Measurements from ENCODE around the gene SOX8.
"Not testable (repeated sequence)": the region's sequence is repeated elsewhere in the genome, so short reads cannot be mapped to it uniquely, and the experiment has no call there.

The SOX8 gene

DNA sequence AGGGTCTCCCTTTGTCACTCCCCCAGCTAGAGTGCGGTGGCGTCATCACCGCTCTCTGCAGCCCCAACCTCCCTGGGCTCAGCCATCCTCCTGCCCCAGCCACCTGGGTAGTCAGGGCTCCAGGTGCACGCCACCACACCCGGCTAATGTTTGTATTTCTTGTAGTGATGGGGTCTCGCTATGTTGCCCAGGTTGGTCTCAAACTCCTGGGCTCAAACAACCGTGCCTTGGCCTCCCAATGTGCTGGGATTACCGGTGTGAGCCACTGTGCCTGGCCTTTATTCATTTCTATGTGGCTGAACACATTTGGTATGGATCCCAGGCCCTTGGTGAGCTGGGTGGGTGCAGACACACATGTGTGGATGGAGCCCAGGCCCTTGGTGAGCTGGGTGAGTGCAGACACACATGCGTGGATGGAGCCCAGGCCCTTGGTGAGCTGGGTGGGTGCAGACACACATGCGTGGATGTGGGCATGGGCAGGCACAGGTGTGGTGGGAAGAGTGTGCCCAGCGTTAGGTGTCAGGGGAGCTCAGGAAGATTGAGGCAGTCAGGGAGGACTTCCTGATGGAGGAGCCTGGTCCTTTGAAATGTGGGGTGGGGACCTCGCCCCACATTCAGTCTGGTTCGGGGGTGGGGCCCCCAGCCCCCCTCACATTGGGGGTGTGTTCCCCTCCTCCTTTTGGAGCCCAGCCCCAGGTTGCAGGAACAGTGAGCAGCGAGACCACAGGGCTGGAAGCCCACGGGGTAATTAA lies 37.1 kb downstream of the SOX8 start:
- Histone ChIP-seq H3K4me3 (ENCODE audit: low read depth, low read length) (no peak overlapping the region), H3K36me3 (ENCODE audit: control insufficient read depth, insufficient read depth, low read length) (no peaks in the 10 kb centered on the region), H3K9ac (ENCODE audit: low read length) (no peak overlapping the region), H3K4me1 (ENCODE audit: control insufficient read depth, insufficient read depth, low read length) (peaks cover 3% of the 10 kb centered on the region; the same call in 1 of the 2 replicates), H3K9me3 (ENCODE audit: control insufficient read depth, insufficient read depth, low read depth, low read length) (no peaks in the 10 kb centered on the region), H3K27ac (ENCODE audit: low read depth, low read length) (no peak overlapping the region), H3K27me3 (ENCODE audit: control insufficient read depth, insufficient read depth, low read length) (no peaks in the 10 kb centered on the region)

DNA sequence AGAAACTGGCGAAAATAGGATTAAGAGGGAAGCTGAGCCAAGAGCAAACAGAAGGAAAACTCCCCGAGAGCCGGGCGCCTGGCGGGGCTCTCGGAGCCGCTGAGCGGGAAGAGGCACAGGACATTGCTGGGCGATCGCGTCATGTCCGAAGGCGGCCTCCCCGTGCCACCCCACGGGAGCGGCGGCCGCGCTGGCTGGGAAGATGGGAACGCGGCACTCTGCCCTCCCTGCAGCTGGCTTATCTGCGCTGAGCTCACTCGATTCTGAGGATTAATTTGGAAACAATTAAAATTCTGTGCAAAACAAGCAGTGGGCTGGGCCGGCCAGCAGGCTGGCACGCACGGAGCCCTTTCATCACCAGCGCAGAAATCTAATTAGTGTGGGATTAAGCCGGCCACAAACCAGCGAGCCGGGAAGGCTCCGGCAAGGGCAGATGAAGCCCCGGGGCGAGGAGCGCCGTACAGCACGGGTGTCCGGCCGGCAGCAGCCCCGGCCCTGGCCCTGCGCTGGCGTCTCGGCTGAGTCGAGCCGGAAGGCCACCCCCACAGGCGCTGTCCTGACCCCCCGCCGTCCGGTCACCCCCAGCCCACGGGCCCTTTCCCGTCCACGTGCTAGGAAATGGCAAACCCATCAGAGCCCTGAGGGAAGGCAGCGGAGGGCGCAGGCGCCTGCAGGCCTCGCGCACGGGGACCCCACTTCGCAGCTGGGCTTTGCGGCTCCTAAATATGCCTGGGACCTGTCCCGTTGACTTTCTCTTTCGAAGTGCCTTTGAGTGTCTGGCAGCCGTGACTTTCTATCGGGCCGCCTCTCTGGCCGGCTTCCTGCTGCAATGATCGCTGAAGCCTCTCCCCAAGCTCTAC lies 37.9 kb downstream of the SOX8 start:
- Histone ChIP-seq H3K36me3 (ENCODE audit: control insufficient read depth, insufficient read depth, low read length) (no peaks in the 10 kb centered on the region), H3K27ac (ENCODE audit: low read depth, low read length) (no peak overlapping the region), H3K27me3 (ENCODE audit: control insufficient read depth, insufficient read depth, low read length) (no peaks in the 10 kb centered on the region), H3K9ac (ENCODE audit: low read length) (no peak overlapping the region), H3K4me1 (ENCODE audit: control insufficient read depth, insufficient read depth, low read length) (peaks cover 3% of the 10 kb centered on the region; the same call in 1 of the 2 replicates), H3K9me3 (ENCODE audit: control insufficient read depth, insufficient read depth, low read depth, low read length) (no peaks in the 10 kb centered on the region), H3K4me3 (ENCODE audit: low read depth, low read length) (no peak overlapping the region)

DNA sequence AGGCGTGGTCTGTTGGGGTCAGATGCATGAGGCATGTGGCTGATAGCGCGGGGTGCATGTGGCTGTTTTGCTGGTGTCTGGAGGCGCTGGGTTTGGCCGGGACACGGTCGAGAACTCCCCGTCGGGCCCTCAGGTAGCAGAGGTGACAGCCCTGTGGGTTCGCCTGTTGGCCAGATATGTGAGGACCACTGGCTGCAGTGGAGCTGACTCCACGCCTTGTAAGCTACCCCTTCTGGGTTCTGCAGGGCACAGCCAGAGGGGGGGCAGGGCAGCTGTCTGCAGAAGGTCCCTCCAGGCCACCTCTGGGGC lies 38.5 kb downstream of the SOX8 start:
- H3K9me3 ChIP-seq (ENCODE audit: control insufficient read depth, insufficient read depth, low read depth, low read length): no peaks in the 10 kb centered on the region
- H3K36me3 ChIP-seq (ENCODE audit: control insufficient read depth, insufficient read depth, low read length): no peaks in the 10 kb centered on the region
- no peak overlapping the region for H3K27ac ChIP-seq (ENCODE audit: low read depth, low read length)
- no peak overlapping the region for H3K4me3 ChIP-seq (ENCODE audit: low read depth, low read length)
- no peaks in the 10 kb centered on the region; the same call in 1 of the 2 replicates for H3K4me1 ChIP-seq (ENCODE audit: control insufficient read depth, insufficient read depth, low read length)
- peaks cover under 1% of the 10 kb centered on the region for H3K27me3 ChIP-seq (ENCODE audit: control insufficient read depth, insufficient read depth, low read length)
- H3K9ac ChIP-seq (ENCODE audit: low read length): no peak overlapping the region

DNA sequence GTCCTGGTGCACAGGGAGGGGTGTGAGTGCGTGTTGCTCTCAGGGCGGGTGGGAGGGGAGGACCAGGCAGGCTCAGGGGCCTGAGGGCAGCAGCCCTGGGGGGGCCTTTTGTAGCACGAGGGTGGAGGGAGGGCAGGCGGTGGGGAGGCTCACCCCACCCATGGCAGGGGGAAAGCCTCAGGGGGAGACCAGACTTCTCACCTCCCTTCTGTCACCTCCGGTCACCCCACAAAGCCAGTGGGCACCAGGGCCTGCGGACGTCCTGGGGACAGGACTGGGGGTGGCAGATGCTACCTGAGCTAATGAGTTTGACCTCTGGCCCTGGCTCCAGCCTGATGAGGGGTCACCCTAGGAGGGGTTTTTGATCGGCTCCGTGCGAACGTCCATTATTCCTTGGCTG lies 39.0 kb downstream of the SOX8 start:
- Histone ChIP-seq H3K27ac (ENCODE audit: low read depth, low read length) (no peak overlapping the region), H3K27me3 (ENCODE audit: control insufficient read depth, insufficient read depth, low read length) (peaks cover 6% of the 10 kb centered on the region), H3K4me1 (ENCODE audit: control insufficient read depth, insufficient read depth, low read length) (no peaks in the 10 kb centered on the region; the same call in 1 of the 2 replicates)

DNA sequence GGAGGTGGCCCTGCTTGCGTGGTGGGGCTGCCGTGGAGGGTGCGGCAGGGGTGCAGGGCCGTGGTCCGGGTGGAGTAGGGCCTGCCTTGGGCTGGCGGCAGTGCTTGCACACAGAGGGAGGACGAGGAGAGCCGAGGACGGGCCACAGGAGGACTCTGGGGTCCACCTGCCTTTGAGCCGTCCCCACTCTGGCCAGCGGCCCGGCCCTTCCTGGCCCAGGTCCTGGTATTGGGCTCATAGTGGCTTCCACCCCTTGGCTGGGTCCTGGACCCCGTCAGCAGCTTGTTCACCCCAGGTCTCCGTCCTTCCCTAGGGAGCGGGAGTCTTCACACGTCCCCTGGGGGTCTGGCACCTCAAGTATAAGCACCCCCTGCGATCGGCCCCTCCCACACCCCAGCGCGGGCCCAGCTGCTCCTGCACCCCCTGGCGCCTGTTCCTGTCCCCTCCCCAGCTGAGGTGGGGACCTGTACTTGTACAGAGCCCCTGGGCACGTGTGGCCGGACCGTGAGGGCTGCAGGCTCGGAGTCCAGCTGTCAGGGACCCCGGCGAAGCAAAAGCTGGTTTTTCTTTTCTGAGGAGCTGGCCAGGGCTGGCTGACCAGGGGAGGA lies 40.1 kb downstream of the SOX8 start:
- Histone ChIP-seq H3K9ac (ENCODE audit: low read length) (no peak overlapping the region), H3K27me3 (ENCODE audit: control insufficient read depth, insufficient read depth, low read length) (peaks cover 8% of the 10 kb centered on the region), H3K27ac (ENCODE audit: low read depth, low read length) (no peak overlapping the region), H3K4me1 (ENCODE audit: control insufficient read depth, insufficient read depth, low read length) (no peaks in the 10 kb centered on the region; the same call in 1 of the 2 replicates), H3K4me3 (ENCODE audit: low read depth, low read length) (no peak overlapping the region), H3K36me3 (ENCODE audit: control insufficient read depth, insufficient read depth, low read length) (no peaks in the 10 kb centered on the region), H3K9me3 (ENCODE audit: control insufficient read depth, insufficient read depth, low read depth, low read length) (no peaks in the 10 kb centered on the region)

More for the DNA sequence above, 39.0 kb downstream of the SOX8 start:
- Histone ChIP-seq H3K36me3 (ENCODE audit: control insufficient read depth, insufficient read depth, low read length) (no peaks in the 10 kb centered on the region), H3K9me3 (ENCODE audit: control insufficient read depth, insufficient read depth, low read depth, low read length) (no peaks in the 10 kb centered on the region), H3K9ac (ENCODE audit: low read length) (no peak overlapping the region), H3K4me3 (ENCODE audit: low read depth, low read length) (no peak overlapping the region)

DNA sequence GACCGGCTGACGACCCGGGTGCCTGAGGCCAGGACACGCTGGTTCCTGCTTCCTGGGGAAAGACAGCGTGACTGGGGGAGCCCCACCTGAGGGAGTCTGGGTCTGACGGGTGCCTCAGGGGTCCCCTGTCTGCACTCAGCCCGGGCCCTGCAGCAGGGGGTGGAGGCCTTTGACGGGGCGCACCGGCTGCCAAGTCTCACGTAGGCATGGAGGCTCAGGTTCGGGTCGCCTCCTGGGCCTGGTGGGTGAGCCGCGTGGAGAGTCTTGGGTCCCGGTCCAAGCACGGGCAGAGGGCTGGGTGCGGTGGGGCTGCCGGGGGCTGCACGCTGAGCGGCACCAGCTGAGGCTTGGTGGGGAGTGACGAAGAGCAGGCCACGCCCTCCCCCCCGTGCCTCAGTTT lies 40.9 kb downstream of the SOX8 start:
- Histone ChIP-seq H3K9me3 (ENCODE audit: control insufficient read depth, insufficient read depth, low read depth, low read length) (no peaks in the 10 kb centered on the region), H3K9ac (ENCODE audit: low read length) (no peak overlapping the region), H3K27ac (ENCODE audit: low read depth, low read length) (no peak overlapping the region), H3K27me3 (ENCODE audit: control insufficient read depth, insufficient read depth, low read length) (peaks cover 8% of the 10 kb centered on the region), H3K36me3 (ENCODE audit: control insufficient read depth, insufficient read depth, low read length) (no peaks in the 10 kb centered on the region), H3K4me1 (ENCODE audit: control insufficient read depth, insufficient read depth, low read length) (no peaks in the 10 kb centered on the region; the same call in 1 of the 2 replicates), H3K4me3 (ENCODE audit: low read depth, low read length) (no peak overlapping the region)

DNA sequence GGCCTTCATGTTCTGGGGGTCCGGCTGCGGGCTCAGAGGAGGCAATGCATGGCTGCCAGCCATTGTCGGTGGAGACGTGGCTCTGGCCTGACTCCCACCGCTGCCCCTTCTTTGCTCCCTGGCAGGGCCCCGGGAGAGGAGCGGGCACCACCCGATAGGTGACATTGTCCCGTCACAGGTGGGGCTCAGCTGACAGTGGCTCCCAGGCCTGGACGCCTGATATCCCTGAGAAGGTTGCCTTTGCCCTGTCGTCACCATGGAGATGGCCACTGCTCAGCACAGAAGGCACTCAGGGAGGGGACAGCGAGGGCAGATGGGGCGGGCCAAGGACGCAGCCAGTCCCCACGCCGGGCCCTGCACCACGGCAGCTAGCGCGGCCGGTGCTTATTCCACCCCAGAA lies 42.6 kb downstream of the SOX8 start:
- Histone ChIP-seq H3K36me3 (ENCODE audit: control insufficient read depth, insufficient read depth, low read length) (no peaks in the 10 kb centered on the region), H3K4me1 (ENCODE audit: control insufficient read depth, insufficient read depth, low read length) (no peaks in the 10 kb centered on the region; the same call in 1 of the 2 replicates), H3K4me3 (ENCODE audit: low read depth, low read length) (no peak overlapping the region), H3K27me3 (ENCODE audit: control insufficient read depth, insufficient read depth, low read length) (peaks cover 8% of the 10 kb centered on the region), H3K9ac (ENCODE audit: low read length) (no peak overlapping the region), H3K27ac (ENCODE audit: low read depth, low read length) (no peak overlapping the region), H3K9me3 (ENCODE audit: control insufficient read depth, insufficient read depth, low read depth, low read length) (no peaks in the 10 kb centered on the region)

DNA sequence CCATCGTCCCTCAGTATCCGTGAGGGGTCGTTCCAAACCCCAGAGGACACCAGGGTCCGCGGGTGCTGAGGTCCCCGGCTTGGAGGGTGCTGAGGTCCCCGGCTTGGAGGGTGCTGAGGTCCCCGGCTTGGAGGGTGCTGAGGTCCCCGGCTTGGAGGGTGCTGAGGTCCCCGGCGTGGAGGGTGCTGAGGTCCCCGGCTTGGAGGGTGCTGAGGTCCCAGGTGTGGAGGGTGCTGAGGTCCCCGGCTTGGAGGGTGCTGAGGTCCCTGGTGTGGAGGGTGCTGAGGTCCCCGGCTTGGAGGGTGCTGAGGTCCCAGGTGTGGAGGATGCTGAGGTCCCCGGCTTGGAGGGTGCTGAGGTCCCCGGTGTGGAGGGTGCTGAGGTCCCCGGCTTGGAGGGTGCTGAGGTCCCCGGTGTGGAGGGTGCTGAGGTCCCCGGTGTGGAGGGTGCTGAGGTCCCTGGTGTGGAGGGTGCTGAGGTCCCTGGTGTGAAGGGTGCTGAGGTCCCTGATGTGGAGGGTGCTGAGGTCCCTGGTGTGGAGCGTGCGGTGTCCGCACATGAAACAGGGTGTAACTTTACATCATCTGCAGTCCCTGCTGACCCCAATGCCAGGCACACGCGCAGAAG lies 43.7 kb downstream of the SOX8 start:
- H3K9ac ChIP-seq (ENCODE audit: low read length); H3K4me3 ChIP-seq (ENCODE audit: low read depth, low read length); H3K27me3 ChIP-seq (ENCODE audit: control insufficient read depth, insufficient read depth, low read length); H3K9me3 ChIP-seq (ENCODE audit: control insufficient read depth, insufficient read depth, low read depth, low read length); H3K27ac ChIP-seq (ENCODE audit: low read depth, low read length); H3K36me3 ChIP-seq (ENCODE audit: control insufficient read depth, insufficient read depth, low read length); H3K4me1 ChIP-seq (ENCODE audit: control insufficient read depth, insufficient read depth, low read length): not testable (repeated sequence)

DNA sequence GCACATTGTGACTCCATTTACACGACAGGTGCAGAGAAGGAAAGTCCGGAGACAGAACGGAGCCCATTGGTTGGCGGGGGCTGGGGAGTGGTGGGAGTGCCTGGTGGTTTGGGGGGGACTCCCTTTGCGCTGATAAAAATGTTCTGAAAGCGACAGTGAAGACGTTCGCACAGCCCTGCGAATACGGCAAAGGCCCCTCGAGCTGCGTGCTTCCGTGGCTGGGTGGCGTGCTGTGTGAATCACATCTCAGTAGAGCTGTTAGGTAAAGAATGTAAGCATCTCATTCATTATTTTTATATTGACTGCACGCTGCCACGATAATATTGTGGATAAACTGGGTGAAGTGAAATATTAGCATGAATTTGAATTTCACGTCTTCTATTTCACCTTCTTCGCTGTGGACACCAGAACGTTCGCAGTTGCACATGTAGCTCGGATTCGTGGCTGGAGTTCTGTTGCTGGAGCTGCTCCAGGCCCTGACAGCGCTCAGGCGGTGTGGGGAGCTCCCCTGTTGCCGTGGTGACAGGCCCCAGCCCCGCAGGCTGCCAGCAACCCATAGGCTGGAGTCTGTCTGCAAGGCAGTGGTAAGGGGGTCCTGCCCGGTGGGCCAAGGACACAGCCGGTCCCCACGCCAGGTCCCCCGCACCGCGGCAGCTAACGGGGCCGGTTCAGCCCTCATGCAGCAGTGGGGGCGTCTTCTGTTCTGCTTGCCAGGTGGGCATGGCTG lies 44.6 kb downstream of the SOX8 start:
- Histone ChIP-seq H3K9ac (ENCODE audit: low read length) (no peak overlapping the region), H3K9me3 (ENCODE audit: control insufficient read depth, insufficient read depth, low read depth, low read length) (no peaks in the 10 kb centered on the region), H3K27ac (ENCODE audit: low read depth, low read length) (no peak overlapping the region), H3K4me1 (ENCODE audit: control insufficient read depth, insufficient read depth, low read length) (no peaks in the 10 kb centered on the region; the same call in 1 of the 2 replicates), H3K36me3 (ENCODE audit: control insufficient read depth, insufficient read depth, low read length) (no peaks in the 10 kb centered on the region), H3K4me3 (ENCODE audit: low read depth, low read length) (no peak overlapping the region), H3K27me3 (ENCODE audit: control insufficient read depth, insufficient read depth, low read length) (peaks cover 8% of the 10 kb centered on the region)

DNA sequence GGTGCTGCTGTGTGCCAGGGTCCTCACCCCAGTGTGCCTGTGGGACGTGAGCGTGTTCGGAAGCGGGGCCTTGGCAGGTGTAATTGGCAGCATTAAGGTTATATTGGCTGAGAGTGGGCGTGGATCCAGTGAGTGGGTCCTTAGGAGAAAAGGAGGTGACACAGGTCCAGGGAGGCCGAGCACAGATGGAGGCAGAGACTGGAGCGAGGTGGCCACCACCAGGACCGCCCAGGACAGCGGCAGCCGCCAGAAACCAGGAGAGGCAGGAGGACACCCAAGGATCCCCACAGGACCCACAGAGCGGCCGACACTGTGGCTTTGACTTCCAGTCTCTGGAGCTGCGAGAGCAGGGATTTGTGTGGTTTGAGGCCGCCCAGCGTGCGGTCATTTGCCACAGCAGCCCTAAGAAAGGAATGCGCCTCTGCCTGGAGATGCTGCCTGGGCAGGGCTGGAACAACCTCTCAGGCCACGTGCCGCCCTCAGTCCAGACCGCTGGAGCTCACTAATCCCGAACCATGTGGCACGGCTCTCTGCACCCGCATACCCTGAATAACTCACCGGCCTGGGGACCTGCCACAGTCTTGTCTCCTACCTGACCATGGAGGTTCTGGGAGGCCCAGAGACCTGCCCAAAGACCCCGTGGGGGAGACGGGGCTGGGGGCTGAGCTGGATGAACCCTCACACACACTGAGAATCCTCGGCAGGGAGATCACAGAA lies 45.4 kb downstream of the SOX8 start:
- Histone ChIP-seq H3K9ac (ENCODE audit: low read length) (no peak overlapping the region), H3K27me3 (ENCODE audit: control insufficient read depth, insufficient read depth, low read length) (peaks cover 8% of the 10 kb centered on the region), H3K27ac (ENCODE audit: low read depth, low read length) (no peak overlapping the region), H3K36me3 (ENCODE audit: control insufficient read depth, insufficient read depth, low read length) (no peaks in the 10 kb centered on the region), H3K9me3 (ENCODE audit: control insufficient read depth, insufficient read depth, low read depth, low read length) (no peaks in the 10 kb centered on the region), H3K4me3 (ENCODE audit: low read depth, low read length) (no peak overlapping the region), H3K4me1 (ENCODE audit: control insufficient read depth, insufficient read depth, low read length) (no peaks in the 10 kb centered on the region; the same call in 1 of the 2 replicates)
